ENCODE measurements around the gene LRCOL1. TPM values are rescaled to one million over a fixed set of nuclear protein-coding genes. Genes with fewer than 3 reads are reported as not detected.

LRCOL1 gene
- total and polyA plus RNA-seq, 2 of the 13 experiments (the other 11 are each of a cell fraction or from before 2014, with no cell fraction given) = not detected

- Histone ChIP-seq H3K9me3 (ENCODE audit: low read length) (no peaks in the 10 kb centered on the region), H3K4me1 (ENCODE audit: insufficient read depth, low read length) (no peaks in the 10 kb centered on the region), H3K27me3 (ENCODE audit: control insufficient read depth in 1 of 2, insufficient read depth in 2 of 2, low read length in 2 of 2) (no peaks in the 10 kb centered on the region), H3K4me3 (replicated peaks in 1 of 3; ENCODE audit: insufficient read depth in 1 of 3, low read depth in 2 of 3, low read length in 3 of 3) (no peak overlapping the region), H3K9ac (ENCODE audit: insufficient read depth, low read depth, low read length) (no peak overlapping the region), H4K20me1 (ENCODE audit: insufficient read depth, low read length) (no peaks in the 10 kb centered on the region), H3K27ac (ENCODE audit: extremely low read length, insufficient read depth, low read length) (no peak overlapping the region), H3K79me2 (ENCODE audit: insufficient read depth, low read length) (no peaks in the 10 kb centered on the region), H3K4me2 (ENCODE audit: low read depth, low read length) (no peak overlapping the region), H3K36me3 (replicated peaks in 1 of 2; ENCODE audit: control insufficient read depth in 1 of 2, insufficient read depth in 2 of 2, low read length in 2 of 2) (peaks cover 38 to 84% of the 10 kb centered on the region in 2 experiments; a peak in 4 of 5 replicates), H2AFZ (ENCODE audit: low read length) (no peak overlapping the region)
- ChIA-PET POLR2A (no interaction called here), CTCF (ENCODE audit: low intra/inter-chr PET ratio, low total read pairs) (no interaction called here)
- ATAC-seq (no peak), DNase-seq (ENCODE audit: low spot score) (no peak), FAIRE-seq (no peak)
- intact Hi-C loops (cut with micrococcal nuclease; ENCODE audit: unreplicated experiment) (no loop called here), in situ Hi-C loops (cut with HindIII; ENCODE audit: extremely low pct_ligation_motif_present, low pct_unique_long_range_greater_than_20kb) (no loop called here)
- no TSS peak for BruUV-seq (replicated peaks)
- 93% methylated on average over 8 of the region's 8 CpGs for WGBS (ENCODE audit: low lambda C conversion rate)
- TF ChIP-seq BHLHE40 (IDR thresholded peaks at IDR 0.05; ENCODE audit: low read length) (no peak), ZNF335 (CRISPR knock-in tag; IDR thresholded peaks at IDR 0.05) (no peak), ZBTB8A (CRISPR knock-in tag; IDR thresholded peaks at IDR 0.05; ENCODE audit: borderline replicate concordance, low read depth) (no peak), SYNCRIP (IDR thresholded peaks at IDR 0.05; ENCODE audit: insufficient read depth, low read depth, low read length) (no peak), MAX (IDR thresholded peaks at IDR 0.05) (no peak), PHF5A (CRISPR knock-in tag; IDR thresholded peaks at IDR 0.05; ENCODE audit: low read depth, unreplicated experiment) (no peak), U2AF1 (optimal IDR thresholded peaks at IDR 0.05; ENCODE audit: low read depth, low read length) (no peak), ZBTB4 (CRISPR knock-in tag; IDR thresholded peaks at IDR 0.05; ENCODE audit: borderline replicate concordance) (no peak), ZBTB43 (CRISPR knock-in tag; conservative IDR thresholded peaks at IDR 0.05) (no peak)
These were observed 23.0 kb upstream of the LRCOL1 start for GRCh38 chr12:132633398-132633797.

All from HepG2 (cell line).